GM19023 (cell line): ENCODE results near the gene ELF4.
"Not testable (repeated sequence)": the region's sequence is repeated elsewhere in the genome, so short reads cannot be mapped to it uniquely, and the experiment has no call there.

ENCODE experiments used
- ATAC-seq: cut with Tn5 transposase; IDR thresholded peaks from one replicate; pipeline ENCODE4 v1.9.1; 2021; ENCODE audit warnings: mild to moderate bottlenecking, moderate library complexity; ENCODE audit not compliant: unreplicated experiment

ELF4 gene

DNA sequence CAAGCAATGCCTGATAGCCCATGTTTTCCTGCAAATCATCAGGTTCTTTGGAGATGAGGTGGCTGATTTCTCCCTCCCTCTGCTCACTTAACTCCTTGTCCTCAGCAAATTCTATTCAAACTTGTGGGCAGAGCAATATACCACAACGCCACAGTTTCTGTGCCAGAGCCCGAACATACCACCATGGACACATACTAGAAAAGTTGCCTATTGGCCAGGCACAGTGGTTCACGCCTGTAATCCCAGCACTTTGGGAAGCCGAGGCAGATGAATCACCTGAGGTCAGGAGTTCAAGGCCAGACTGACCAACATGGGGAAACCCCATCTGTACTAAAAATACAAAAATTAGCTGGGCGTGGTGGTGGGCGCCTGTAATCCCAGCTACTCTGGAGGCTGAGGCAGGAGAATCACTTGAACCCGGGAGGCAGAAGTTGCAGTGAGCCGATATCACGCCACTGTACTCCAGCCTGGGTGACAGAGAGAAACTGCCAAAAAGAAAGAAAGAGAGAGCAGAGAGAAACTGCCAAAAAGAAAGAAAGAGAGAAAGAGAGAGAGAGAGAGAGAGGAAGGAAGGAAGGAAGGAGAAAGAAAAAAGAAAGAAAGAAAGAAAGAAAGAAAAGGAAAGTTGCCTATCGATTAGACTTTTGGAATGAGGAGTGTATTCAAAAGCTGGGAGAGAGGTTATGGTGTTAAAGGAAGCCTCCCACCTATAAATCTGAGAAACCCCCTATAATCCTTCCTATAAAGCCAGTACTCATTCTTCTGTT lies 5.0 kb upstream of the ELF4 start:
- ATAC-seq, result not testable (repeated sequence)

GRCh38 chrX:130114141-130114588 lies 3.9 kb upstream of the ELF4 start:
- no peak for ATAC-seq

GRCh38 chrX:130111220-130112154 lies 1.2 kb upstream of the ELF4 start:
- ATAC-seq, result peak; percentile 4

DNA sequence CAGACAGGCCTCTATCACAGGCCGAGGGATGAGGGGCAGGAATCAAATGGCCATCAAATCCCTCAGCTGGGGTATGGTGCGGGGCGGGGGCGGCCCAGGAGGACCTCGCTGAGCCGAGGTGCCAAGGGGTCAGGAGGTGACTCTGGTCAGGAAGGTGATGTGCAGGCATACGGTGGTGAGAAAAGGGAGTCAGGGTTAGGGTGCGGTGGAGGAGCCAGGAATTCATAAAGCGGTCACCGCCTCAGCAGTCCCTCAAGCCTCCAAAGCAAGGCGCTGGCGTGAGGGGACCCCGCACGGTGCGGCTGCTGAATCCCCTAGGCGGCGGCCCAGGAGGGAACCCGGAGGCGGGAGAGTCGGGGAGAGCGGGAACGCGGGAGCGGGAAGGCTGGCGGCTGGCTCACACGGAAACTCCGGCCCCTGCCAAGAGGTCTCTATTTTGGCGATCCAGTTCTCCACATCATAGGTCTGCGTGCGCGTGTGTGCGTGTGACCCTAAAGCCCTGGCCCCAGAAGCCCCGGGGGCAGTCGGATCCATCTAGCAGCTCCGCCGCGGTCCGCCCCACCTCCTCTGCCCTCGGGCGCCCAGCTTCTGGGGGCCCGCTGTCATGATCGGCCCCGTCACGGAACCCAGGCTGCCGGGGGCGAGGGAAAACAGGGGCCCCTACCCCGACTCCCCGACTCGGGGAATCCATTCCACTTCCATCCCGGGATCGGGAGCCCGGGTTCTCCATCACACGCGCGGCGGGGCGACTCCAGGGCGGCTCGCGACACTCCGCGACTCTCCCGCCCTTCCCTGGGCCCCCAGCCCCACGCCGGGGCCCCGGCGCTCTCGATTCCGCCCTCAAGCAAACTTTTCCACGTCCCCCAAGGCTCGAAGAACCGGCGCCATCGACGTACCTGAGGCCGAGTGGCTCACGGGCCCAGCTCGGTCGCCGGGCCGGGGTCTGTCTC lies 593 bp downstream of the ELF4 start:
- peak; percentile 8 for ATAC-seq

DNA sequence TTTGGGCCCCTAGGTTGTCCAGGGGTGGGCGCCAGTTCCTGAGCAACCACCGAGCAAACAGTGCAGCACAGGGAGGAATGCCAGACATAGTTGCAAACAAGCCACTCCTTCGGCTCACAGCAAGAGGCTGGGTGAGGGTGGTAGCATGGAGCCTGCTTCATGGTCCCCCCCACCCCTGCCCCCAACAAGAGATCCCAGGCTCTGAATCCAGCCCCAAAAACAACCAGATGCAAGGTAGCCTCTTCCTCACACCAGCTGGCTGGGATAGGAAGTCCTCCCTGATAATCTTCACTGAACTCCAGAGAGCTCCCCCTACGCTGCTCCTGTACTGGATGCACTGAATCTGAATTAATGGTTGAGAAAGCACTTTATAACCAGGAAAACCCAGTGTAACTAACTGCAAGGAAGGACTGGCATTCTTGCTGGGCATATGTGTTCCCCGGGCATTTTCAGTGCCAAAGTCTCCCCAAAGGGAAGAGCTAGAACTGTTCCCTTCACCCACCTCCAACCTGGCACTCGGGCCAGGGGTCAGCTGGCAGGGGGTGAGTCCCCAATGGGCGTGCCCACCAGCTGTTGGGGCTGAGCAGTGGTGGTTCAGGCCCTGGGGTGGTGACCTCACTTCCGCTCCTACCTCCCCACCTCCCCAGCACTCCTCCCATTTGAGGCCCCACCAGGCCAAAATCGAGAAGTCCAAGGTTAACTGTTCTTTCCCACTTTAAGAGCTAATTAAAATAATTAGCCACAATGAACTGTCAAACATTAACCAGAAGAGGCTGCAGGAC lies 1.5 kb downstream of the ELF4 start:
- ATAC-seq, result peak; percentile 52

DNA sequence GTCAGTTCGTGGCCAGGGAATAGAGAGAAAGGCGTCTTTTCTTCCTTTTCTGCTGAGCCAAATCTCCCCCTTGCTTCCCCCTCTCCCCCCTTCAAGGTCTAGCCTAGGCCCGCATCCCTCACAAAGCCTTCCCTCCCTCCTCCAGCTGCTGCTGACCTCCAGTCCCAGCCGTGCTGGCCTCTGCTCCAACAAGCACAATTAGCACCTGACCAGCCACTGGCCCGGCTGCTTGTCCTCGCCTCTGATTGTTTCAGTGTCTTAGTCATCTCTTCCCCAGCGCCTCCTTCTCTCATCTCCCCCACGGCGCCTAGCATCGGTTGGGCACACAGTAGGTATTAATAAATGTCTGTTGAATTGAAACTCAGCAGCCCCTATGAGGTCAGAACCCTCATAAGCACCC lies 4.2 kb downstream of the ELF4 start:
- ATAC-seq, result no peak

- no peak for ATAC-seq
Observed at GRCh38 chrX:130105244-130105643, 5.1 kb downstream of the ELF4 start.

GRCh38 chrX:130103605-130104004 lies 6.7 kb downstream of the ELF4 start:
- ATAC-seq, result no peak

DNA sequence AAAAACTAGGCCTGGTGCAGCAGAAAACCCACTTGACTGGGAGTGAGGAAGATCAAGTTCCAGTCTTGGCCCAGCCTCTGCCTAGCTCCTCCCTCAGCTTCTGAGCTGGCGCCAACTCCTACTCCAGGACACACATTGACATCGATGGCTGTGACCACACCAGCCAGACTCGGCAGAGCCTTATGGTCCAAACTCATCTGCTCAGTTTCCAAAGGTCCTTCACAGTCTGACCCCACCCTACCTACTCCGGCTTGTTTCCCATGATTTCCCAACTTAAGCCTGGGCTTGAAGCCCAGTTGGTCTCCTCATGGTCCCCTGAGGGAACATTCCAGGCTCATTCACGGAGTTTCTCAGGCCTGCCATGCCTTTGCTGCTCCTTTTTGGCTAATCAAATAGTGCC lies 10.1 kb downstream of the ELF4 start:
- ATAC-seq, result no peak

- no peak for ATAC-seq
Observed at GRCh38 chrX:130098210-130098552, 12.1 kb downstream of the ELF4 start.

- no peak for ATAC-seq
Observed at GRCh38 chrX:130097507-130098209, 12.6 kb downstream of the ELF4 start.

DNA sequence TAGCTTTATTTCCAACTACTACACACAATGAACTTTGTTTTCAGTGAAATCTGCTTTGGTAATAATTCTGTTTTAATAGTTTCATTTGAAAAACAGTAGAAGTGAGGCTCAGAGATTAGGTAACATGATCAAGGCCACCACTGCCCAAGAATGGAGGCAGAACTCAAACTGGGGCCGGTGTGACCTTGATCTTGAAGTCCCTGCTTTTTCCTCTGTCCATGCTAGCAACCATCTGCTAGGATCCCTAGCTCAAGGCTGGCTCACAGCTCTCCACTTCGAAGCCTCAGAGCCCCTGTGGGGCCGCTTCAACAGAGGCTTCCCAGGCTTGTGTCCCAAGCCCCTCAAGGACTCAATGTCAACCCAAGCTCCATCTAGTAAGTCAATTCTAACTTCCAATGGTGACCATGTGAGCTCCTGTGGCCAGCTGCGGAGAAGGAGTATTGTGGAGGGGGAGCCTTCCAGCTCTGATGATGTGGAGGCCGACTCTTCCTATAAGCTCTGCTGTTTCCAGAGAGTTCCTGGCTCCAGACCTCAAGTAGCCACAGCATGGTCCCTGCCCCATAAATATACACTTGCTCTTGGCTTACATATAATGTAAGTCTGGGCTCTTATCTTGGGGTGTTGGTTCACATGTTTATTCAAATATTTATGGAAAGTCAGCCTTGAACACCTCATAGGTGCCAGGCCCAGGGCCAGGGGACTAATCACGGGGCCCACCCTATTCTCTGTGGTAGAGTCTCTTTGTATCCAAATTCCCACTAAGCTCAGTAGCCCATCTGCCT lies 14.9 kb downstream of the ELF4 start:
- ATAC-seq, result no peak

DNA sequence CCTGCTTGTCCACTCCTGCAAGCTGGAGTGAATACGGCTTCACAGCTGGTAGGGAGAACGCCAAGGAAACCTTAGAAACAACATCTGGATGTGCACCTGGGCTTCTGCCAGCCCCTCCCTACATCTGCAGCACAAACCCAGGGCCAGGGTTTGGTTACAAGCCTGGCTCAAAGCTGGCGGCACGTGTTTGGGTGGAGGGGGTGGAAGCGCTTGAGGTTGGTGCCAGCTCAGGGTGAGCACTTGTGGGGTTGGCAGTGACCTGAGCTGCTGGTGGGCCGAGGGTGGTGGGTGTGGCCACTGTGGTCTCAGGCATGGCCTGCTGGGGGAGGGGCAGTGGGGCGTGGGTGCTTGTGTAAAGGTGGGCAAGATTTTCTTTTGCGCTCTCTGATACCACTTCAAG lies 15.6 kb downstream of the ELF4 start:
- ATAC-seq, result no peak

DNA sequence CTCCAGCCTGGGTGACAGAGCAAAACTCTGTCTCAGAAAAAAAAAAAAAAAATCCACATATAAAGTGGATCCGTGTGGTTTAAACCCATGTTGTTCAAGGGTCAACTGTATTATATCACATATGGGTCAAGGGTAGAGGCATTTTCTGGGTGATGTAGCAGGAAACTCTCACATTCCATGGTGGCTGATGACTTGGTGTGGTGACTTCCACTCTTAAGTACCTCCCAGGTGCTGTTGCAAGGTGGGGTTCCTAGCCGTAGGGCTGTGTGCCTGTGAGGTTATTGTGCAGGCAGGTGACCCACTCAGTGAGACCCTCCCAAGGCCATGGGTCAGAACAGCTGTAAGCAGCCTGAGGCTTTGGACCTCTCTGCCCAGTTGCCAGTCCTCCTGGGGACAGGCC lies 17.0 kb downstream of the ELF4 start:
- no peak for ATAC-seq

DNA sequence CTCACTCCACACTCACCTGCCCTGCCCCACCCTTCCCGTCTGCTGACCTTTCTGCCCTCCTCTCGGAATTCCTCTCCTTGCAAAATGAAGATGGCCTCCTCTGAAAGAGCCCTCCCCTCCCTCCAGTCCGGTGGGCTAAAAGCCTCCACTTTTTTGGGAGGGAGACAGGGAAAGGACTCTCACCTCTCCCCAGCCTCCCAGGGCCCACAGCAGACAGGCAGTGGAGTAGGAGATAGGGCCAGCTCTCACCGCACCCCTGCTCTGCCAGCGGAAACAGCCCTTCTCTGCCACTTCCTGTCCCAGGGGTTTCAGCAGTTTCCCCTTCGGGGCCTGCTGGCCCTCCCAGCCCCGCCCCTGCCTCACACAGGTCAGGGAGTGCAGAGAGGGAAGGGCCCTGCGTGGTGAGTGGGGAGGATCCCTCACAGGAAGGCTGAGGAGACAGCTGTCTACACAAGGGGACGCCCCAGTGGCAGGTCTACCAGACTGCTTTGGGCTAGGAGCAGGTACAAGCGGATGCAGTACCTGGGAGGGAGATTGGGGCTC lies 18.2 kb downstream of the ELF4 start:
- peak; percentile 98 for ATAC-seq

- no peak for ATAC-seq
Observed at GRCh38 chrX:130090364-130090763, 19.9 kb downstream of the ELF4 start.

- peak; percentile 35 for ATAC-seq
Observed at GRCh38 chrX:130086447-130087206, 23.7 kb downstream of the ELF4 start.
